DMS153 treated with DMSO at 0.1 percent for 48 hours (cell line): ENCODE measurements around the gene NCAPG2.

Source experiments
- DNase-seq: peaks from one replicate; lab custom pipeline; 2025; ENCODE audit not compliant: unreplicated experiment; lab: John Stamatoyannopoulos, UW

NCAPG2 gene

DNA sequence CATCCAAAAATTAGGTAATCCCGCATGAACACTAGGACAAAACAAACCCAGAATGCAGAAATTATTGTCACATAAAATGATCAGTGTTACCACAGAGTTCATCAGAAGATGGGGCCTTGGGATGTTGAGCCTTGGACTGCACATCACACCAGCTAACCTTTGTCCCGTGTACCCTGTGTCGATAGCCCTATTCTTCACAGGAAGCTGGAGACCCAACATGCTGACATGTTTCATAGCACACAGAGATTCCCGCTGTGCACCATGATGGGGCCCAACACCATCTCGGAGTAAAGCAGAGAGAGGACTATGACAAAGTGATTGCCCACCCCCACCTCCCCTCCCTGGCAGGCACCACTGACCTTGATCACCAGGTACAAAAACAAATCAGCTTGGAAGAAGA, 121.5 kb downstream of the NCAPG2 start:
- no peak for DNase-seq

DNA sequence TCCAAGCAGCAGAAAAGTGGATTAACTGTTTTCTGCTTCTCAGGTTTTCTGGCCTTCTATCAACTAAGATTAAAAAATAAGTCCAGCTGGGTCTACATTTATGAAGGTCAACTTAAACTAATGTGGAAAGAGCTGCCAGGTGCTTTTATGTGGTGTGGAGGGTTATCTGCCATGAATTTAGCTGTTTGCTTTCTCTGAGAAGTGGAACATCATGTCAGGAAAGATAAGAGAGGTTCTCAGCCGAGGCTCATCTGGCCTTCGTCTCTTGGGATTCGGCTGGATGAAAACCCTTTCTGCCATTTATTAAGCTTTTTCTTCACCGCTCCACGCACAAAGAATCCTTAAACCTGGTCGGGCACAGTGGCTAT, 122.5 kb downstream of the NCAPG2 start:
- DNase-seq, result peak; percentile 96

- DNase-seq, result peak; percentile 96
These were observed 123.0 kb downstream of the NCAPG2 start for GRCh38 chr7:158581440-158582088.
